K562 (cell line): ENCODE measurements around the gene LY6G6D. TPM values are rescaled to one million over a fixed set of nuclear protein-coding genes. Genes with fewer than 3 reads are reported as not detected.
A peak's percentile ranks its signal among the peaks of the same experiment; 100 is the strongest.

Experiments used
- ARID3A ChIP-seq: IDR thresholded peaks from 2 replicates; pipeline ENCODE4 v1.6.1; 2012; ENCODE audit warnings: low read depth, low read length, improper control_type of control experiment, borderline replicate concordance
- E2F8 ChIP-seq: fragments of 450-650 bp; IDR thresholded peaks from 2 replicates; pipeline ENCODE4 v1.7.1; 2018; ENCODE audit warnings: mild to moderate bottlenecking, low read depth; ENCODE audit not compliant: partially characterized antibody
- E4F1 ChIP-seq: fragments of 250-450 bp; sonication (Bioruptor Pico); IDR thresholded peaks from 2 replicates; pipeline ENCODE4 v1.5.0; 2021; ENCODE audit warnings: mild to moderate bottlenecking, borderline replicate concordance
- GATAD2A ChIP-seq: fragments of 450-650 bp; IDR thresholded peaks from 2 replicates; pipeline ENCODE4 v1.6.1; 2017
- KLF13 ChIP-seq: fragments of 450-650 bp; IDR thresholded peaks from 2 replicates; pipeline ENCODE4 v1.6.1; 2016; ENCODE audit warnings: missing genetic modification characterization, low read depth, mild to moderate bottlenecking, missing compliant biosample characterization, moderate library complexity, borderline replicate concordance
- MCM3 ChIP-seq: fragments of 450-650 bp; IDR thresholded peaks from 2 replicates; pipeline ENCODE4 v1.6.1; 2016
- RBM15 ChIP-seq: fragments of 200-400 bp; formaldehyde crosslinking; IDR thresholded peaks from 2 replicates; pipeline ENCODE4 v1.6.1; 2018; ENCODE audit warnings: mild to moderate bottlenecking, low read length, moderate library complexity; ENCODE audit not compliant: insufficient read depth
- SP2 ChIP-seq: IDR thresholded peaks from 2 replicates; pipeline ENCODE4 v1.6.1; 2011; ENCODE audit warnings: mild to moderate bottlenecking, low read depth, low read length, moderate library complexity; ENCODE audit not compliant: poor library complexity, severe bottlenecking; ENCODE audit errors: extremely low read depth
- SRSF3 ChIP-seq: fragments of 200-400 bp; formaldehyde crosslinking; IDR thresholded peaks from 2 replicates; pipeline ENCODE4 v1.6.1; 2016; ENCODE audit warnings: mild to moderate bottlenecking, low read length, moderate library complexity; ENCODE audit not compliant: insufficient read depth
- VEZF1 ChIP-seq: fragments of 200-800 bp; sonication (Bioruptor generic); IDR thresholded peaks from 2 replicates; pipeline ENCODE4 v1.6.1; 2017; ENCODE audit warnings: missing genetic modification characterization, missing compliant biosample characterization
- ZFP91 ChIP-seq: sonication (generic); formaldehyde crosslinking; IDR thresholded peaks from 2 replicates; pipeline ENCODE4 v1.8.0; 2022; ENCODE audit warnings: mild to moderate bottlenecking, missing genetic modification reagents
- ZNF57 ChIP-seq: fragments of 450-650 bp; formaldehyde crosslinking; IDR thresholded peaks from 2 replicates; pipeline ENCODE4 v1.4.0; 2020; ENCODE audit warnings: mild to moderate bottlenecking, moderate library complexity
- polyA plus RNA-seq, 8 experiments: library from polyadenylated mRNA; depleted of rRNA in 4 of 8; stranded (reverse) in 5 of 8; unstranded in 3 of 8; fragments of >200 nt; fragmentation: Nextera tagmentation in 2 of 8; fragmentation: Illumina TruSeq in 1 of 8; extraction: Ambion mirVana in 2 of 8; extraction: Trizol in 1 of 8; gene quantifications; 2 replicates each; pipeline versions ENCODE4 v1.2.1 to v1.2.3, GENCODE V29; 2011 to 2014; ENCODE audit warnings: inconsistent platforms in 1 of 8, missing spikeins in 1 of 8
- total RNA-seq, 7 experiments: library from RNA; depleted of rRNA in 6 of 7; stranded (reverse); fragments of >200 nt in 6 of 7; fragmentation: Illumina TruSeq in 2 of 7; extraction: Trizol in 2 of 7; gene quantifications; 2 replicates each; pipeline versions ENCODE4 v1.2.1 to v1.2.3, GENCODE V29; 2011 to 2021; ENCODE audit warnings: low replicate concordance in 1 of 7

LY6G6D gene
- total and polyA plus RNA-seq, 9 of the 15 experiments (the other 6 are each of a cell fraction or from before 2014, with no cell fraction given) = 0.30 to 0.38 TPM; not detected in 7

GRCh38 chr6:31737991-31738979 is 23.1 kb downstream of the LY6G6D start (continued):
- no peak for TF ChIP-seq MCM3
- no peak for TF ChIP-seq E2F8
- TF ChIP-seq VEZF1 (CRISPR knock-in tag) = no peak
- TF ChIP-seq ZFP91 = peak; percentile 63; the same call in 1 of the 2 replicates
- no peak; the same call in 1 of the 2 replicates for TF ChIP-seq E4F1 (CRISPR knock-in tag)
- peak; percentile 63 for TF ChIP-seq ZNF57 (CRISPR knock-in tag)
- peak; percentile 73 for TF ChIP-seq KLF13 (tag)
- TF ChIP-seq ARID3A = no peak; the same call in 1 of the 2 replicates
- TF ChIP-seq SP2 = no peak
- TF ChIP-seq SRSF3 = no peak
- TF ChIP-seq RBM15 = no peak
- no peak for TF ChIP-seq GATAD2A
